GM21576 (cell line): ENCODE data around the gene INAVA.
"Not testable (repeated sequence)": the region's sequence is repeated elsewhere in the genome, so short reads cannot be mapped to it uniquely, and the experiment has no call there.

Source experiments
- ATAC-seq: cut with Tn5 transposase; IDR thresholded peaks from one replicate; pipeline ENCODE4 v1.9.1; 2021; ENCODE audit warnings: mild to moderate bottlenecking, moderate library complexity; ENCODE audit not compliant: unreplicated experiment

Gene INAVA

GRCh38 chr1:200960236-200960947, 65.7 kb downstream of the INAVA start:
- ATAC-seq: no peak

DNA sequence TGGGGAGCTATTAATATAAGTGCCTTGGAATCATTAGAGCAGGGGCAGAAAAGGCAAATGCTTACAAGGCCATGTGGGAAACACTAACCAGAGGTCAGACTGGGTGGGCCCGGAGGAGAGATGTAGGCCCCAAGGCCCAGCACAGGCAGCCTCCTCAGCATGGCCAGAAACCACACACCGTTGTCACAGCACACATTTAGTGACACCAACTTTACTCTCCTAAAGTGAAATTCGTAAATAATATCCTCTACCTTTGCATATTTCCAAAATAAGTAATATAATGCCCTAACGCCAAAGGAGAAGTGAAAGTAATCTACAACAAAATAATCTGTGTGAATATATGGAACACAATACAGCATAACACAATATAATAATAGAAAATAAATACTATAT, 66.2 kb downstream of the INAVA start:
- no peak for ATAC-seq

DNA sequence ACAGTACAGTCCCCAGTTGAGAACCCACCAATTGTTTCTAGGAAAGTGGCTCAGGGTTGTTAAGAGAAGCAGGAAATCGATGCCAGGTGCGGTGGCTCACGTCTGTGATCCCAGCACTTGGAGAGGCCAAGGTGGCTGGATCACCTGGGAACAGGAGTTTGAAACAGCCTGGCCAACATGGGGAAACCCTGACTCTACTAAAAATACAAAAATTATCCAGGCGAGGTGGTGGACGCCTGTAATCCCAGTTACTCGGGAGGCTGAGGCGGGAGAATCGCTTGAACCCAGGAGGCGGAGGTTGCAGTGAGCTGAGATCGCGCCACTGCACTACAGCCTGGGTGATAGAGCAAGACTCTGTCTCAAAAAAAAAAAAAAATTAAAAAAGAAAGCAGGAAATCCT, 67.5 kb downstream of the INAVA start:
- ATAC-seq: not testable (repeated sequence)

- ATAC-seq: no peak
Measured at GRCh38 chr1:200962631-200963030, 67.9 kb downstream of the INAVA start.

GRCh38 chr1:200963076-200963475, 68.4 kb downstream of the INAVA start:
- ATAC-seq: no peak

DNA sequence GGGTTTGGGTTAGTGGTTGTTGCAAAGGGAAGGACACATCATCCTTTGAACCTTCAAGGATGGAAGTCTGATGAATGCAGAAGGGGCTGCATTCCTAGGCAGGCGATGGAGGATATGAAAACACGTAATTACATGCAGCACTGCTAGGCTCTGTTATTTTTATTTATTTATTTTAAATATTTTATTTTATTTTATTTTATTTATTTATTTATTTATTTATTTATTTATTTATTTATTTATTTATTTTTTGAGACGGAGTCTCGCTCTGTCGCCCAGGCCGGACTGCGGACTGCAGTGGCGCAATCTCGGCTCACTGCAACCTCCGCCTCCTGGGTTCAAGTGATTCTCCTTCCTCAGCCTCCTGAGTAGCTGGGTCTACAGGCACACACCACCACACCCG, 69.2 kb downstream of the INAVA start:
- ATAC-seq: not testable (repeated sequence)
